ENCODE measurements around the gene IFNL4. TPM values are rescaled to one million over a fixed set of nuclear protein-coding genes. Genes with fewer than 3 reads are reported as not detected.

The IFNL4 gene
- total and polyA plus RNA-seq, 2 donors (not counting 3 experiments of a cell fraction or from before 2014, with no cell fraction given), result not detected

GRCh38 chr19:39263912-39264305 lies 15.3 kb upstream of the IFNL4 start:
- Histone ChIP-seq H2AFZ (ENCODE audit: low read depth, low read length) (no peak overlapping the region), H3K79me2 (ENCODE audit: control insufficient read depth, insufficient read depth, low read length) (no peaks in the 10 kb centered on the region), H3K27me3 (ENCODE audit: control insufficient read depth in 2 of 2, insufficient read depth in 2 of 2, low read length in 2 of 2) (peaks cover 32 to 42% of the 10 kb centered on the region in 2 experiments), H3K4me3 (replicated peaks in 1 of 3; ENCODE audit: insufficient read depth in 1 of 3, low read depth in 1 of 3, low read length in 3 of 3) (no peak overlapping the region), H3K9me3 (replicated peaks; ENCODE audit: control insufficient read depth, insufficient read depth, low read length) (no peaks in the 10 kb centered on the region), H3K9ac (replicated peaks; ENCODE audit: extremely low read depth, insufficient read depth, low read length) (no peak overlapping the region), H3K36me3 (ENCODE audit: control insufficient read depth in 2 of 2, extremely low read depth in 1 of 2, insufficient read depth in 2 of 2, low read length in 2 of 2) (no peaks in the 10 kb centered on the region), H3K4me1 (ENCODE audit: control insufficient read depth, extremely low read depth, insufficient read depth, low read length) (no peaks in the 10 kb centered on the region), H3K4me2 (ENCODE audit: insufficient read depth, low read length) (no peak overlapping the region), H3K27ac (ENCODE audit: insufficient read depth, low read depth, low read length) (no peak overlapping the region), H3K9me1 (replicated peaks; ENCODE audit: control insufficient read depth, extremely low read depth, insufficient read depth, low read length) (no peaks in the 10 kb centered on the region), H4K20me1 (replicated peaks; ENCODE audit: control insufficient read depth, extremely low read depth, insufficient read depth, low read length) (no peaks in the 10 kb centered on the region)
- no TSS peak for BruUV-seq (replicated peaks)
- ChIA-PET POLR2A (no interaction called here), CTCF (interaction anchor here (1.0 kb wide), 1 partner anchor 9 kb away, joined by 3 read pairs; no protein-coding TSS in a partner anchor)
- dilution Hi-C loops (cut with MboI; ENCODE audit: extremely low pct_ligation_motif_present, low sequenced_read_pairs) (no loop called here), intact Hi-C loops (cut with micrococcal nuclease) (no loop called here)
- TF ChIP-seq EZH2 (IDR thresholded peaks at IDR 0.05; ENCODE audit: borderline replicate concordance, low read depth, low read length, severe bottlenecking) (no peak), MYC (IDR thresholded peaks at IDR 0.05; ENCODE audit: low read depth, low read length) (no peak), POLR2AphosphoS5 (IDR thresholded peaks at IDR 0.05; ENCODE audit: insufficient read depth, low read depth, low read length) (no peak), JUN (IDR thresholded peaks at IDR 0.05; ENCODE audit: borderline replicate concordance, insufficient read depth, insufficient read length, low read depth) (no peak), FOS (IDR thresholded peaks at IDR 0.05; ENCODE audit: borderline replicate concordance, insufficient read depth, low read length) (no peak), MAX (IDR thresholded peaks at IDR 0.05; ENCODE audit: insufficient read depth, insufficient read length) (no peak), CTCF (IDR thresholded peaks at IDR 0.05; ENCODE audit: extremely low read depth in 1 of 2, insufficient read depth in 1 of 2, low read depth in 1 of 2, low read length in 2 of 2) (no peak), GATA2 (IDR thresholded peaks at IDR 0.05; ENCODE audit: insufficient read depth, insufficient read length, low read depth, low read length) (no peak), POLR2A (IDR thresholded peaks at IDR 0.05; ENCODE audit: low read depth, low read length) (no peak)
- DNase-seq (ENCODE audit: low read depth, low spot score) (no peak), FAIRE-seq (no peak)

Measured in endothelial cell of umbilical vein (primary cell).